ENCODE results near the gene RHCE. TPM values are rescaled to one million over a fixed set of nuclear protein-coding genes. Genes with fewer than 3 reads are reported as not detected.

RHCE gene
- total and polyA plus RNA-seq, 9 of the 15 experiments (the other 6 are each of a cell fraction or from before 2014, with no cell fraction given) = 5.4 to 31.5 (median 12.6) TPM

GRCh38 chr1:25341746-25342145 is 78.9 kb downstream of the RHCE start:
- no peak overlapping the region for H3K4me3 ChIP-seq
- H3K36me3 ChIP-seq (ENCODE audit: control insufficient read depth, insufficient read depth, low read length) = peaks cover 48% of the 10 kb centered on the region
- H2AFZ ChIP-seq (ENCODE audit: low read depth, low read length) = no peak overlapping the region
- DNase-seq (ENCODE audit: extremely low read depth in 1 of 4, low spot score in 3 of 4) = no peak
- no peak for TF ChIP-seq GTF2E2 (tag; IDR thresholded peaks at IDR 0.05)
- no peak for TF ChIP-seq ZBTB5 (IDR thresholded peaks at IDR 0.05)
- no peak for TF ChIP-seq NR3C1 (CRISPR knock-in tag; IDR thresholded peaks at IDR 0.05)
- TF ChIP-seq ZNF584 (CRISPR knock-in tag; IDR thresholded peaks at IDR 0.05; ENCODE audit: low read depth) = no peak
- TF ChIP-seq UBTF (IDR thresholded peaks at IDR 0.05; ENCODE audit: borderline replicate concordance in 1 of 2, low read depth in 2 of 2, low read length in 2 of 2) = no peak
- no peak for TF ChIP-seq HDAC6 (IDR thresholded peaks at IDR 0.05; ENCODE audit: low read depth, low read length)
- TF ChIP-seq SMARCB1 (IDR thresholded peaks at IDR 0.05; ENCODE audit: insufficient read length, low read depth) = no peak
- TF ChIP-seq BRF1 (IDR thresholded peaks at IDR 0.05; ENCODE audit: borderline replicate concordance, extremely low read depth, insufficient read length) = no peak
- TF ChIP-seq ZNF561 (CRISPR knock-in tag; conservative IDR thresholded peaks at IDR 0.05) = no peak
- TF ChIP-seq FOXA1 (IDR thresholded peaks at IDR 0.05; ENCODE audit: borderline replicate concordance) = no peak
- TF ChIP-seq ETS2 (tag; IDR thresholded peaks at IDR 0.05; ENCODE audit: borderline replicate concordance, poor library complexity, severe bottlenecking) = no peak
- TF ChIP-seq SRSF7 (optimal IDR thresholded peaks at IDR 0.05; ENCODE audit: low read depth, low read length) = no peak
- no peak for TF ChIP-seq NFXL1 (CRISPR knock-in tag; IDR thresholded peaks at IDR 0.05)
- TF ChIP-seq CBX1 (IDR thresholded peaks at IDR 0.05; ENCODE audit: low read depth) = no peak
- no peak for TF ChIP-seq HMBOX1 (IDR thresholded peaks at IDR 0.05)
- in situ Hi-C loops (cut with MboI) (no loop called here), intact Hi-C loops (cut with micrococcal nuclease) (no loop called here)
- H4K20me1 ChIP-seq (replicated peaks; ENCODE audit: control insufficient read depth, insufficient read depth, low read length) = no peaks in the 10 kb centered on the region
- no peak overlapping the region for H3K4me2 ChIP-seq (ENCODE audit: insufficient read depth, low read length)
- ATAC-seq = no peak
- H3K9me1 ChIP-seq (ENCODE audit: control insufficient read depth, insufficient read depth, low read length) = no peaks in the 10 kb centered on the region
- WGBS (ENCODE audit: insufficient coverage, low coverage, missing lambda C conversion rate) = 86% methylated on average over 6 of the region's 6 CpGs
- H3K9me3 ChIP-seq (replicated peaks; ENCODE audit: control insufficient read depth, insufficient read depth, low read depth, low read length) = no peaks in the 10 kb centered on the region
- H3K9ac ChIP-seq (ENCODE audit: insufficient read depth in 1 of 2, low read depth in 2 of 2, low read length in 2 of 2) = no peak overlapping the region
- FAIRE-seq = no peak
- H3K79me2 ChIP-seq (ENCODE audit: control insufficient read depth, insufficient read depth, low read length) = peaks cover 64% of the 10 kb centered on the region
- no peaks in the 10 kb centered on the region for H3K27me3 ChIP-seq (ENCODE audit: control insufficient read depth in 2 of 2, insufficient read depth in 2 of 2, low read length in 2 of 2)
- BruUV-seq (replicated peaks) = no TSS peak
- H3K27ac ChIP-seq (ENCODE audit: extremely low read depth, low read depth, low read length) = no peak overlapping the region
- ChIA-PET CTCF (ENCODE audit: low intra/inter-chr PET ratio) (no interaction called here), POLR2A (interaction anchor here (1.0 to 1.8 kb wide), 3 partner anchors 8 to 109 kb away, joined by 3 to 5 read pairs (median 3); no protein-coding TSS in a partner anchor)
- H3K4me1 ChIP-seq (replicated peaks in 1 of 2; ENCODE audit: control insufficient read depth in 2 of 2, insufficient read depth in 2 of 2, low read length in 2 of 2) = peaks cover 6 to 7% of the 10 kb centered on the region in 2 experiments; a peak in 4 of 5 replicates

Measured in K562 (cell line).